ENCODE results near the gene C1QTNF8. TPM values are rescaled to one million over a fixed set of nuclear protein-coding genes. Genes with fewer than 3 reads are reported as not detected.

Gene C1QTNF8
- polyA plus RNA-seq, 1 donor (not counting 4 experiments of a cell fraction or from before 2014, with no cell fraction given), result not detected

GRCh38 chr16:1097156-1097555, 1.1 kb upstream of the C1QTNF8 start:
- Histone ChIP-seq H2AFZ (ENCODE audit: control insufficient read depth, low read length) (no peak overlapping the region), H3K4me3 (ENCODE audit: control insufficient read depth in 2 of 3, extremely low read depth in 1 of 3, insufficient read depth in 2 of 3, low read depth in 1 of 3, low read length in 3 of 3) (no peak overlapping the region), H3K9ac (ENCODE audit: control insufficient read depth, extremely low read depth, insufficient read depth, low read length) (no peak overlapping the region), H3K79me2 (ENCODE audit: control insufficient read depth, insufficient read depth, low read length) (no peaks in the 10 kb centered on the region), H3K27me3 (ENCODE audit: control insufficient read depth, extremely low read depth, insufficient read depth, low read length) (peaks cover 21% of the 10 kb centered on the region), H3K9me1 (ENCODE audit: control insufficient read depth, extremely low read depth, insufficient read depth, low read length) (no peaks in the 10 kb centered on the region), H4K20me1 (ENCODE audit: control insufficient read depth, extremely low read depth, insufficient read depth, low read length) (no peaks in the 10 kb centered on the region), H3K9me3 (ENCODE audit: control insufficient read depth, low read depth, low read length) (peaks cover 2% of the 10 kb centered on the region), H3K36me3 (ENCODE audit: control insufficient read depth in 2 of 2, extremely low read depth in 1 of 2, insufficient read depth in 2 of 2, low read length in 2 of 2) (no peaks in the 10 kb centered on the region), H3K27ac (ENCODE audit: control insufficient read depth, insufficient read depth, low read length) (no peak overlapping the region), H3K4me1 (ENCODE audit: control insufficient read depth, extremely low read depth, insufficient read depth, low read length) (no peaks in the 10 kb centered on the region), H3K4me2 (ENCODE audit: control insufficient read depth, extremely low read depth, insufficient read depth, low read depth, low read length) (no peak overlapping the region)
- DNase-seq (ENCODE audit: low read depth, low spot score), result no peak
- FAIRE-seq, result no peak
- dilution Hi-C loops (cut with MboI; ENCODE audit: extremely low pct_ligation_motif_present, low sequenced_read_pairs), result no loop called here
- no peak for TF ChIP-seq EZH2 (IDR thresholded peaks at IDR 0.05; ENCODE audit: low read length)
- TF ChIP-seq CTCF (optimal IDR thresholded peaks at IDR 0.05 in 1 of 3, IDR thresholded peaks at IDR 0.05 in 1 of 3, conservative IDR thresholded peaks at IDR 0.05 in 1 of 3; ENCODE audit: extremely low read depth in 1 of 3, insufficient read depth in 2 of 3, low read length in 3 of 3), result no peak

GRCh38 chr16:1095450-1096168, 435 bp downstream of the C1QTNF8 start:
- H3K9me1 ChIP-seq (ENCODE audit: control insufficient read depth, extremely low read depth, insufficient read depth, low read length), result no peaks in the 10 kb centered on the region
- dilution Hi-C loops (cut with MboI; ENCODE audit: extremely low pct_ligation_motif_present, low sequenced_read_pairs), result no loop called here
- H3K79me2 ChIP-seq (ENCODE audit: control insufficient read depth, insufficient read depth, low read length), result no peaks in the 10 kb centered on the region
- H3K36me3 ChIP-seq (ENCODE audit: control insufficient read depth in 2 of 2, extremely low read depth in 1 of 2, insufficient read depth in 2 of 2, low read length in 2 of 2), result no peaks in the 10 kb centered on the region
- peaks cover 14% of the 10 kb centered on the region for H3K27me3 ChIP-seq (ENCODE audit: control insufficient read depth, extremely low read depth, insufficient read depth, low read length)
- H4K20me1 ChIP-seq (ENCODE audit: control insufficient read depth, extremely low read depth, insufficient read depth, low read length), result no peaks in the 10 kb centered on the region
- H3K9ac ChIP-seq (ENCODE audit: control insufficient read depth, extremely low read depth, insufficient read depth, low read length), result no peak overlapping the region
- no peak overlapping the region for H3K4me2 ChIP-seq (ENCODE audit: control insufficient read depth, extremely low read depth, insufficient read depth, low read depth, low read length)
- H3K27ac ChIP-seq (ENCODE audit: control insufficient read depth, insufficient read depth, low read length), result no peak overlapping the region
- no peak for FAIRE-seq
- DNase-seq (ENCODE audit: low read depth, low spot score), result no peak
- no peak for TF ChIP-seq EZH2 (IDR thresholded peaks at IDR 0.05; ENCODE audit: low read length)
- TF ChIP-seq CTCF (optimal IDR thresholded peaks at IDR 0.05 in 1 of 3, IDR thresholded peaks at IDR 0.05 in 1 of 3, conservative IDR thresholded peaks at IDR 0.05 in 1 of 3; ENCODE audit: extremely low read depth in 1 of 3, insufficient read depth in 2 of 3, low read length in 3 of 3), result peak in 1 of 3 experiments; percentile 9
- H3K9me3 ChIP-seq (ENCODE audit: control insufficient read depth, low read depth, low read length), result peaks cover 4% of the 10 kb centered on the region
- no peaks in the 10 kb centered on the region for H3K4me1 ChIP-seq (ENCODE audit: control insufficient read depth, extremely low read depth, insufficient read depth, low read length)
- H3K4me3 ChIP-seq (ENCODE audit: control insufficient read depth in 2 of 3, extremely low read depth in 1 of 3, insufficient read depth in 2 of 3, low read depth in 1 of 3, low read length in 3 of 3), result no peak overlapping the region
- H2AFZ ChIP-seq (ENCODE audit: control insufficient read depth, low read length), result no peak overlapping the region
